Sigmoid colon (tissue), 7 donors: ENCODE measurements around the gene PANX1. TPM values are rescaled to one million over a fixed set of nuclear protein-coding genes. Genes with fewer than 3 reads are reported as not detected.

Experiments used
- DNase-seq: peaks from one replicate; pipeline ENCODE4 v3.0.0-alpha.2; 2019
- H3K27ac ChIP-seq, 4 donors: fragments of 200-600 bp; sonication (generic); one replicate each; pipeline ENCODE4 v1.5.1; 2016 to 2019; ENCODE audit warnings: mild to moderate bottlenecking in 1 of 4
- H3K27me3 ChIP-seq, 3 donors: fragments of 200-600 bp; sonication (generic); one replicate each; pipeline ENCODE4 v1.5.1; 2019; ENCODE audit warnings: mild to moderate bottlenecking in 1 of 3
- H3K36me3 ChIP-seq, 4 donors: fragments of 200-600 bp; sonication (generic); one replicate each; pipeline ENCODE4 v1.5.1; 2016 to 2019
- H3K4me1 ChIP-seq, 4 donors: fragments of 200-600 bp; sonication (generic); one replicate each; pipeline ENCODE4 v1.5.1; 2017 to 2019
- H3K4me3 ChIP-seq, 4 donors: fragments of 200-600 bp; sonication (generic); one replicate each; pipeline ENCODE4 v1.5.1; 2017 to 2019; ENCODE audit warnings: mild to moderate bottlenecking in 2 of 4, moderate library complexity in 1 of 4
- H3K9me3 ChIP-seq, 4 donors: fragments of 200-600 bp in 3 of 4; sonication (generic) in 3 of 4; one replicate each; pipeline versions ENCODE4 v1.5.1 to v1.6.1; 2013 to 2019
- CTCF ChIP-seq, 4 experiments: fragments of 450-650 bp in 3 of 4; fragments of 200-600 bp in 1 of 4; IDR thresholded peaks; one replicate each; pipeline ENCODE4 v1.5.1; 2016 to 2019; ENCODE audit warnings: antibody characterized with exemption in 4 of 4, mild to moderate bottlenecking in 3 of 4, moderate library complexity in 2 of 4
- EP300 ChIP-seq, 4 donors: sonication (generic); formaldehyde crosslinking; IDR thresholded peaks; one replicate each; pipeline ENCODE4 v1.6.1; 2017; ENCODE audit warnings: antibody characterized with exemption in 4 of 4
- POLR2A ChIP-seq, 2 donors: fragments of 450-650 bp; IDR thresholded peaks; one replicate each; pipeline ENCODE4 v1.6.1; 2016; ENCODE audit warnings: antibody characterized with exemption in 2 of 2, mild to moderate bottlenecking in 2 of 2, moderate library complexity in 2 of 2
- POLR2AphosphoS5 ChIP-seq, 4 donors: sonication (generic); formaldehyde crosslinking; IDR thresholded peaks; one replicate each; pipeline ENCODE4 v1.6.1; 2017; ENCODE audit warnings: antibody characterized with exemption in 4 of 4
- WGBS, 2 donors: extraction: QIAGEN DNeasy Blood & Tissue Kit; methylation state at CpG; one replicate each; pipeline ENCODE4 v1.1.7; 2013; 5-methylcytosine and 5-hydroxymethylcytosine counted together
- intact Hi-C: fragments of 100-400 bp; cut with DNase I; formaldehyde crosslinking; loops from one replicate; pipeline ENCODE4 v1.15.1; 2023
- polyA plus RNA-seq, 3 donors: library from polyadenylated mRNA; stranded (reverse); fragments of 200-250 nt; gene quantifications; one replicate each; pipeline ENCODE4 v1.2.3, GENCODE V29; 2013
- total RNA-seq, 4 donors: library from RNA; depleted of rRNA; stranded (reverse); fragments of >200 nt; gene quantifications; one replicate each; pipeline ENCODE4 v1.1.0, GENCODE V29; 2016
- donor health status: healthy with polysubstance abuse.
- donor health status: Bipolar disorder and iron deficiency.
- donor health status: healthy.

The PANX1 gene
- total and polyA plus RNA-seq, 7 donors: 1.2 to 35.7 (median 21.6) TPM

DNA sequence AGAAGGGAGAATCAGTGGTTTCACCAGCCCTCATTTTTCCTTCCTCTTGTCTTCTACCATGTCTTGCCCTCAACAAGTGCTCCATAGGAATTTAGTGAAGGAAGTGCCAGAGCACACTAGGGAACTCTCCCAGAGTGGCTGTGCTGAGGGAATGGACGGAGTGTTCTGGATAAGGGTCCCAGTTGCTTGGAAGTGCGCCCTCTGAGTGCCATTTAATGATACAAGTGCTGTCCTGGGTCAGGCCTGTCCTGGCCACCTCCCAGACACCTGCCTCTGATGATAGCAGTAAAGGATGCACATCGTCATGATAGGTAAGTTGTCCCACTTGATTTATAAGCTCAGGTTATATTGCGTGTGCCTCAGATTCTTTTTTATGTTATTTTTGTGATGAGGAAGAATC lies 5.1 kb downstream of the PANX1 start:
- Histone ChIP-seq H3K4me3 (no peak overlapping the region), H3K27me3 (no peaks in the 10 kb centered on the region), H3K36me3 (no peaks in the 10 kb centered on the region), H3K4me1 (peaks cover 0 to 70% (median 66%) of the 10 kb centered on the region in 4 donors), H3K9me3 (no peaks in the 10 kb centered on the region), H3K27ac (peak overlapping the region in 3 of 4 donors; percentile 65 to 95 (median 93))
- WGBS, 2 donors: 92 to 93% methylated on average over 4 of the region's 4 CpGs
- intact Hi-C loops: loop anchor here (10.0 kb wide), 1 partner anchor 389 kb away; the partner anchor contains the start of genes C11orf54 and TAF1D
- DNase-seq: no peak
- TF ChIP-seq POLR2A (IDR thresholded peaks at IDR 0.05): no peak

GRCh38 chr11:94134651-94135512 lies 6.2 kb downstream of the PANX1 start:
- H3K36me3 ChIP-seq: no peaks in the 10 kb centered on the region
- intact Hi-C loops: loop anchor here (10.0 kb wide), 1 partner anchor 390 kb away; the partner anchor contains the start of genes C11orf54 and TAF1D
- 66 to 72% methylated on average over 10 of the region's 10 CpGs for WGBS, 2 donors
- no peaks in the 10 kb centered on the region for H3K9me3 ChIP-seq
- H3K27ac ChIP-seq: peak overlapping the region; percentile 65 to 95 (median 80)
- no peaks in the 10 kb centered on the region for H3K27me3 ChIP-seq
- DNase-seq: peak; percentile 87
- no peak overlapping the region for H3K4me3 ChIP-seq
- TF ChIP-seq POLR2AphosphoS5 (IDR thresholded peaks at IDR 0.05) (peak in 1 of 4 donors; percentile 62), EP300 (IDR thresholded peaks at IDR 0.05) (no peak)
- peaks cover 0 to 71% (median 62%) of the 10 kb centered on the region in 4 donors for H3K4me1 ChIP-seq

- peaks cover 0 to 66% (median 45%) of the 10 kb centered on the region in 4 donors for H3K4me1 ChIP-seq
- no peaks in the 10 kb centered on the region for H3K27me3 ChIP-seq
- H3K4me3 ChIP-seq: no peak overlapping the region
- intact Hi-C loops: loop anchor here (10.0 kb wide), 1 partner anchor 395 kb away; the partner anchor contains the start of genes C11orf54 and TAF1D
- TF ChIP-seq POLR2AphosphoS5 (IDR thresholded peaks at IDR 0.05): no peak
- no peak for TF ChIP-seq POLR2A (IDR thresholded peaks at IDR 0.05)
- no peak for TF ChIP-seq EP300 (IDR thresholded peaks at IDR 0.05)
- TF ChIP-seq CTCF (IDR thresholded peaks at IDR 0.05): no peak
- no peak for DNase-seq
- no peaks in the 10 kb centered on the region for H3K9me3 ChIP-seq
- H3K36me3 ChIP-seq: no peaks in the 10 kb centered on the region
- no peak overlapping the region for H3K27ac ChIP-seq
- WGBS, 2 donors: 92 to 94% methylated on average over 4 of the region's 4 CpGs
These were observed 10.8 kb downstream of the PANX1 start for GRCh38 chr11:94139416-94139815.

GRCh38 chr11:94140154-94140655 lies 11.6 kb downstream of the PANX1 start:
- WGBS, 2 donors: 15 to 63% methylated on average over 2 of the region's 2 CpGs
- Histone ChIP-seq H3K27ac (no peak overlapping the region), H3K36me3 (no peaks in the 10 kb centered on the region), H3K9me3 (no peaks in the 10 kb centered on the region), H3K4me1 (peaks cover 0 to 65% (median 37%) of the 10 kb centered on the region in 4 donors), H3K4me3 (no peak overlapping the region), H3K27me3 (no peaks in the 10 kb centered on the region)
- no peak for DNase-seq
- intact Hi-C loops: no loop called here
- no peak for TF ChIP-seq POLR2AphosphoS5 (IDR thresholded peaks at IDR 0.05)
- no peak for TF ChIP-seq CTCF (IDR thresholded peaks at IDR 0.05)
- no peak for TF ChIP-seq POLR2A (IDR thresholded peaks at IDR 0.05)
- no peak for TF ChIP-seq EP300 (IDR thresholded peaks at IDR 0.05)

- WGBS, 2 donors: 90 to 94% methylated on average over 12 of the region's 12 CpGs
- intact Hi-C loops: no loop called here
- Histone ChIP-seq H3K36me3 (no peaks in the 10 kb centered on the region), H3K4me1 (peaks cover 0 to 64% (median 25%) of the 10 kb centered on the region in 4 donors), H3K4me3 (no peak overlapping the region), H3K9me3 (no peaks in the 10 kb centered on the region), H3K27ac (peak overlapping the region in 3 of 4 donors; percentile 38 to 61 (median 49)), H3K27me3 (no peaks in the 10 kb centered on the region)
- no peak for DNase-seq
- TF ChIP-seq EP300 (IDR thresholded peaks at IDR 0.05) (no peak), POLR2AphosphoS5 (IDR thresholded peaks at IDR 0.05) (no peak), POLR2A (IDR thresholded peaks at IDR 0.05) (no peak), CTCF (IDR thresholded peaks at IDR 0.05) (no peak)
These were observed 13.1 kb downstream of the PANX1 start for GRCh38 chr11:94141511-94142307.
